NCI-H2227 treated with DMSO at 0.1 percent for 48 hours (cell line): ENCODE data around the gene XRCC5.
A peak's percentile ranks its signal among the peaks of the same experiment; 100 is the strongest.
"Not testable (repeated sequence)": the region's sequence is repeated elsewhere in the genome, so short reads cannot be mapped to it uniquely, and the experiment has no call there.

ENCODE experiments used
- DNase-seq: peaks from one replicate; lab custom pipeline; 2025; lab: John Stamatoyannopoulos, UW

The XRCC5 gene

DNA sequence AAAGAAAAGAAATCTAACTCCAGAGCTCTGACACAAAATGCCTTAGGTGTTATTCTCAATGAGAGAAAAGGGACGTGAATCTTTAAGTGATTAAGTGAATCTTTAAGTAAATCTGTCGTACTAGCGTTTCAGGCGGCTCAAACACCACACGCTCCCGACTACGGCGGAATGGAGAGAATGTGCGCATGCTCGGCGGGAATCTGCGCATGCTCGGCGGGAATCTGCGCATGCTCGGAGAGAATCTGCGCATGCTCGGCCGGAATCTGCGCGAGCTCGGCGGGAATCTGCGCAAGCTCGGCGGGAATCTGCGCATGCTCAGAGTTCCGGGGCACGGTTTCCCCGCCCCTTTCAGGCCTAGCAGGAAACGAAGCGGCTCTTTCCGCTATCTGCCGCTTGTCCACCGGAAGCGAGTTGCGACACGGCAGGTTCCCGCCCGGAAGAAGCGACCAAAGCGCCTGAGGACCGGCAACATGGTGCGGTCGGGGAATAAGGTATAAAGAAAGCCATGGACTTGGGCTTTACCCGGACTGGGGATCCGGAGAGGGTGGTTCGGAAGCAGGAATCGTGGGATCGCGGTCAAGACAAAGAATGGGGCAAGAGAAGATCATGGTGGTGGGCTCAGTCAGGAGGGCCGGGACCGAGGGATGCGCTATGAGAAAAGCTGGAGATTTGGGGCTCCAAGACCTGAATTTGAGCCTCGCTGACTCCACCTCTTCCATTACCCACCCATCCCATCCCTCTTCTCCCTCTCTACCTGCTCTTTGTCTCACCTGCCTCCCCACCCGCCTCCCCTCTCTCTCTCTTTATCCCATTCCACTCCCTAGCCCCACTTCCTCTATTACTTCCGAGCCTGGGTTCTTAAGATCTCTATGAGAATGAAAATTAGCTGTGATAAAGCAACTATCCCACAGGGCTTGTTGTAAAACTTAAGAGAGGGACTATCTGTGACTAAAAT, at the start of gene XRCC5:
TSS of gene XRCC5 (plus strand) at position 382 of the 955 bp plus-strand sequence. CDS start at position 471, 89 bp downstream.
- DNase-seq = peak; percentile 99

GRCh38 chr2:216064014-216064630, 45.0 kb upstream of the XRCC5 start:
- DNase-seq = no peak

- DNase-seq = no peak
Observed at GRCh38 chr2:216064665-216065064, 44.5 kb upstream of the XRCC5 start.

- DNase-seq = no peak
Observed at GRCh38 chr2:216066230-216066629, 42.9 kb upstream of the XRCC5 start.

GRCh38 chr2:216069028-216069427, 40.1 kb upstream of the XRCC5 start:
- no peak for DNase-seq

DNA sequence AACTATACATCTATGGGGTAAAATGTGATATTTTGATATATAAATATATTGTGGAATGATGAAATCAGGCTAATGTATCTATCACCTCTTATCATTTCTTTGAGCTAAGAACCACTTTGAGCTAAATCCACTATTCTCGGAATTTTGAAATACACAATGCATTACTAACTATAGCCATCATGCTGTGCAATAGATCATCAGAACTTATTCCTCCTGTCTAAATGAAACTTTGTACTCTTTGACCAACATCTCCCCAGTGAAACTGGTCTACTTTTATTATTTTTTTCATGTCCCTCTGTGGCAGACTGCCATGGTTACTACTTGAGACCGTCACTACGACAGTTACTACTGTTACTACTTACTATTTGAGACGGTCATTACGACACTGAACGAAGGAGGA, 39.0 kb upstream of the XRCC5 start:
- DNase-seq = no peak

GRCh38 chr2:216071111-216071851, 37.9 kb upstream of the XRCC5 start:
- DNase-seq = no peak

DNA sequence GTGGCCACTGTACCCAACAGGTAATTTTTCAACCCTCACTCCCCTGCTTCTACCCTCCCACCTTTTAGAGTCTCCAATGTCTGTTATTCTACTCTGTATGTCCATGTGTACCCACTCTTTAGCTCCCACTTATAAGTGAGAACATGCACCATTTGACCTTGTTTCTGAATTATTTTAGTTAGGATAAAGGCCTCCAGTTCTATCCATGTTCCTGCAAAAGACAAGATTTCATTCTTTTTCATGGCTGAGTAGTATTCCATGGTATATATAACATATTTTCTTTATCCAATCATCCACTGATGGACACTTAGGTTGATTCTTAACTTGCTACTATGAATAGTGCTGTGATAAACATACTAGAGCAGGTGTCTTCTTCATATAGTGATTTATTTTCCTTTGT, 36.7 kb upstream of the XRCC5 start:
- DNase-seq = no peak

DNA sequence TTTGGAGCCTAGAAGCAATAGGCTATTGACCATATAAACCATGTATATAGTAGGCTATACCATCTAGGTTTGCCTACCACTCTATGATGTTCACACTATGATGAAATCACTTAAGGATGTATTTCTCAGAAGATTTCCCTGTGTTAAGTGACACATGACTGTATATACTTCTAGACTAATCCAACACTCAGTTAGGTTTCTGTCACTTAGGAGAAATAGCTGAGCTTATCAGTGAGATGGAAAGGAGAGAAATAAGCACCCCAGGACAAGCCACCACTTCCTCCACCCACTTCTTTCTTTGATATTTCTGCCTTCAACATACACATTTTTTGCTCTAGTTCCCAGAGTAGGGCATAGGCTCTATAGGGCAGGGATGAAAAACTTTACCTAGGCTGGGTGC, 35.4 kb upstream of the XRCC5 start:
- no peak for DNase-seq

DNA sequence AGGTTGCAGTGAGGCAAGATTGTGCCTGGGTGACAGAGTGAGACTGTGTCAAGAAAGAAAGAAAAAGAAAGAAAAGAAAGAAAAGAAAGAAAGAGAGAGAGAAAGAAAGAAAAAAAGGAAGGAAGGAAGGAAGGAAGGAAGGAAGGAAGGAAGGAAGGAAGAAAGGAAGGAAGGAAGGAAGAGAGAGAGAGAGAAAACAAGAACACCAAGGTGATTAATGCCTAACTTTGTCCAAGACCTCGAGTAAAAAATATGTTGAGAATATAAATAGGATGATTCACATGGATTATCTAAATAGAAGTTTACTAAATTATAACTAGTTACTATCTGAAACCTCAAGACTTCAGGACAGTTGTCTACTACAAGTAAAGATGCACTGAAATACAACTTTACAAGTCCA, 34.8 kb upstream of the XRCC5 start:
- DNase-seq = no peak

GRCh38 chr2:216074794-216075193, 34.4 kb upstream of the XRCC5 start:
- DNase-seq = no peak

DNA sequence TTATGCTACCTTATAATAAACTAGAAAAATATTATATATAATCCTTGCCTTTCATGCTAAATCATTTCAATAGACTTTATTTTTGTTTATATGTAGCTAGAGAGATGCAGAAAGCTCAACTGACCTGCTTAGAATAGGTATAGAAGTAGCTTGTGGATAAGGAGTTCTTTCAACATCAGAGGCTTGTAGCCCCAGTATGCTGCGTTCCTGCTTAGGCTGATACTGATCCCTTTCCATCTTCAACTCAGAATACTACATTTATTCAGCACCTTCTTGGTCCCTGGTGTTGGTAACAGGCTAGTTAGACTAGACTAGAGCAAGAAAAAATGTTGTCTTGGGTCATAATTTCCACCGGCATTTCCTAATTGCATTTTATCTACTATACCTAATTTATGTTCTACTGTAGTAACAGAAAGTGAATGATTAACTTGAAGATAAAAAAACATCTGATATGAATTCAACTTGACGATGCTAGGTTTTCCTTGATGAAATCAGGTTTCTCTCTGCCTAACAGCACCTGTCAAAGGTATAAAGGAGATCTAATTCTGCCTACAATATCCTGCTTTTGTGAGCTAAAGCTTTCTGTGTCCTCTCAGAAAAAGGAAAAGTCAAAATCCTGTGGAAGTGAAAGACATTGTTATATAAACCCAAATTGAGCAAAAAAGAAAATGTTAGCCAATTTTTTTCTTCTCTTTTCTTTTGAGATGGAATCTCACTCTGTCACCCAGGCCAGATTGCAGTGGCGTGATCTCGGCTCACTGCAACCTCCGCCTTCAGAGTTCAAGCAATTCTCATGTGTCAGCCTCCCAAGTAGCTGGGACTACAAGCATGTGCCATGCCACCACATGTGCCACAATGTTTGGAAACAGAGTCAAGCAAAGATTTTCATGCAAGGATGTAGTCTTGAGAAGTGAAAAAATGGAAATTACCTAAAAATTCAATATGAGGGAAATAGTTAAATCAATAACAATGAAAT, 33.4 kb upstream of the XRCC5 start:
- DNase-seq = no peak

GRCh38 chr2:216078776-216079175, 30.4 kb upstream of the XRCC5 start:
- DNase-seq = no peak

GRCh38 chr2:216080048-216080447, 29.1 kb upstream of the XRCC5 start:
- not testable (repeated sequence) for DNase-seq

DNA sequence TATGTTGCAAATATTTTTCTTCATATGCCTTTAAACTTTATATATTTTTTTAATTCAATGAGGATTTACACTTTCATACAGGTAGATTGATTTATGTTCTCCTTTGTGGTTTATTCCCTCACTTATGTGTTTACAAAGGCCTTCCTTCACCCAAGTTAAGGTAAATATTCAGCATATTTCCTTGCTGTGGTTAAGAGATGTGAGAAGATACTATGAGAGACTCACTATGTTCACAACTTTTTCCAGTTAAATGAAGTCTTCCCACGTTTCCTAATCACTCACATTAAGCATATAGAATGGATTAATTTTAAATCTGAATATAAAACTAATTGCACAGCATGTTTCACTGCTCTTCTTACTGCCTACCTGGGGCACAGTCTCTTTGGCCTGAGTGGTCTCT, 28.1 kb upstream of the XRCC5 start:
- no peak for DNase-seq

DNA sequence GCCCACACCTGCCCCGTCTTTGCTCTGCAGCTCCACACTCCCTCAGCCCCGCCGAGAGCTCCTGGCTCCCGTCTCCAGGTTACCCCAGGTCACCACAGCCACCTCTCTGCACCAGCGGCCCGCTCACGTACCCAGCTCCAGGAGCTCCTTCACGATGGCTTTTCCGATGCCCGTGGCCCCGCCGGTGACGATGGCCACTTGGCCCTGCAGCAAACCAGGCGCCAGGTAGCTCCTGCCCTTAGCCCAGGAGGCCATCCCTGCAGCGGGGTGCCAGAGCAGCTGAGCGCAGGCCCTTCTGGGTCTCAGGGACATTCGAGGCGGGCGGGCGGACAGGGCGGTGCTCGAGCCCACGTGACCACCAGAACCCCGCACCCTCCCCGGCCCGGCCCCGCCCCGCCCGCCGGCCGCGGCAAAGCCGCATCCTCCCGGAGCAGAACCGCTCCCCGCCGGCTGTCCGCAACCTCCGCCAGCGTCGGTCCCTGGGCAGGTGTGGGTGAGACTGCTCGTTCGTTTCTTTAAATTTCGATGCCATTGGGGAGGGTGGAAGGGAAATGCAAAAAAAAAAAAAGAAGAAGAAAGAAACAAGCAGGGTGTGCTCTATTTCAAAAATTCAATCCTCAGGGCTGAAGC, 27.5 kb upstream of the XRCC5 start, which contains the start of the genes PECR and TMEM169:
TSS of gene PECR (minus strand) at position 323 of the 630 bp plus-strand sequence. CDS start at position 255, 68 bp downstream.
TSS of gene TMEM169 (plus strand) at position 433 of the 630 bp plus-strand sequence. CDS start 14,045 bp downstream, outside the sequence.
- peak; percentile 77 for DNase-seq

- no peak for DNase-seq
Observed at GRCh38 chr2:216082117-216082711, 26.9 kb upstream of the XRCC5 start.

GRCh38 chr2:216082805-216083204, 26.3 kb upstream of the XRCC5 start:
- peak; percentile 42 for DNase-seq

GRCh38 chr2:216083464-216084281, 25.5 kb upstream of the XRCC5 start:
- DNase-seq = peak; percentile 50
